HG03139 (cell line): Measurements from ENCODE around the gene IGSF9B.
"Not testable (repeated sequence)": the region's sequence is repeated elsewhere in the genome, so short reads cannot be mapped to it uniquely, and the experiment has no call there.

Experiments used
- ATAC-seq: cut with Tn5 transposase; IDR thresholded peaks from one replicate; pipeline ENCODE4 v1.9.1; 2021; ENCODE audit not compliant: unreplicated experiment

IGSF9B gene, protein sequence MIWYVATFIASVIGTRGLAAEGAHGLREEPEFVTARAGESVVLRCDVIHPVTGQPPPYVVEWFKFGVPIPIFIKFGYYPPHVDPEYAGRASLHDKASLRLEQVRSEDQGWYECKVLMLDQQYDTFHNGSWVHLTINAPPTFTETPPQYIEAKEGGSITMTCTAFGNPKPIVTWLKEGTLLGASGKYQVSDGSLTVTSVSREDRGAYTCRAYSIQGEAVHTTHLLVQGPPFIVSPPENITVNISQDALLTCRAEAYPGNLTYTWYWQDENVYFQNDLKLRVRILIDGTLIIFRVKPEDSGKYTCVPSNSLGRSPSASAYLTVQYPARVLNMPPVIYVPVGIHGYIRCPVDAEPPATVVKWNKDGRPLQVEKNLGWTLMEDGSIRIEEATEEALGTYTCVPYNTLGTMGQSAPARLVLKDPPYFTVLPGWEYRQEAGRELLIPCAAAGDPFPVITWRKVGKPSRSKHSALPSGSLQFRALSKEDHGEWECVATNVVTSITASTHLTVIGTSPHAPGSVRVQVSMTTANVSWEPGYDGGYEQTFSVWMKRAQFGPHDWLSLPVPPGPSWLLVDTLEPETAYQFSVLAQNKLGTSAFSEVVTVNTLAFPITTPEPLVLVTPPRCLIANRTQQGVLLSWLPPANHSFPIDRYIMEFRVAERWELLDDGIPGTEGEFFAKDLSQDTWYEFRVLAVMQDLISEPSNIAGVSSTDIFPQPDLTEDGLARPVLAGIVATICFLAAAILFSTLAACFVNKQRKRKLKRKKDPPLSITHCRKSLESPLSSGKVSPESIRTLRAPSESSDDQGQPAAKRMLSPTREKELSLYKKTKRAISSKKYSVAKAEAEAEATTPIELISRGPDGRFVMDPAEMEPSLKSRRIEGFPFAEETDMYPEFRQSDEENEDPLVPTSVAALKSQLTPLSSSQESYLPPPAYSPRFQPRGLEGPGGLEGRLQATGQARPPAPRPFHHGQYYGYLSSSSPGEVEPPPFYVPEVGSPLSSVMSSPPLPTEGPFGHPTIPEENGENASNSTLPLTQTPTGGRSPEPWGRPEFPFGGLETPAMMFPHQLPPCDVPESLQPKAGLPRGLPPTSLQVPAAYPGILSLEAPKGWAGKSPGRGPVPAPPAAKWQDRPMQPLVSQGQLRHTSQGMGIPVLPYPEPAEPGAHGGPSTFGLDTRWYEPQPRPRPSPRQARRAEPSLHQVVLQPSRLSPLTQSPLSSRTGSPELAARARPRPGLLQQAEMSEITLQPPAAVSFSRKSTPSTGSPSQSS (N-terminal part only)

DNA sequence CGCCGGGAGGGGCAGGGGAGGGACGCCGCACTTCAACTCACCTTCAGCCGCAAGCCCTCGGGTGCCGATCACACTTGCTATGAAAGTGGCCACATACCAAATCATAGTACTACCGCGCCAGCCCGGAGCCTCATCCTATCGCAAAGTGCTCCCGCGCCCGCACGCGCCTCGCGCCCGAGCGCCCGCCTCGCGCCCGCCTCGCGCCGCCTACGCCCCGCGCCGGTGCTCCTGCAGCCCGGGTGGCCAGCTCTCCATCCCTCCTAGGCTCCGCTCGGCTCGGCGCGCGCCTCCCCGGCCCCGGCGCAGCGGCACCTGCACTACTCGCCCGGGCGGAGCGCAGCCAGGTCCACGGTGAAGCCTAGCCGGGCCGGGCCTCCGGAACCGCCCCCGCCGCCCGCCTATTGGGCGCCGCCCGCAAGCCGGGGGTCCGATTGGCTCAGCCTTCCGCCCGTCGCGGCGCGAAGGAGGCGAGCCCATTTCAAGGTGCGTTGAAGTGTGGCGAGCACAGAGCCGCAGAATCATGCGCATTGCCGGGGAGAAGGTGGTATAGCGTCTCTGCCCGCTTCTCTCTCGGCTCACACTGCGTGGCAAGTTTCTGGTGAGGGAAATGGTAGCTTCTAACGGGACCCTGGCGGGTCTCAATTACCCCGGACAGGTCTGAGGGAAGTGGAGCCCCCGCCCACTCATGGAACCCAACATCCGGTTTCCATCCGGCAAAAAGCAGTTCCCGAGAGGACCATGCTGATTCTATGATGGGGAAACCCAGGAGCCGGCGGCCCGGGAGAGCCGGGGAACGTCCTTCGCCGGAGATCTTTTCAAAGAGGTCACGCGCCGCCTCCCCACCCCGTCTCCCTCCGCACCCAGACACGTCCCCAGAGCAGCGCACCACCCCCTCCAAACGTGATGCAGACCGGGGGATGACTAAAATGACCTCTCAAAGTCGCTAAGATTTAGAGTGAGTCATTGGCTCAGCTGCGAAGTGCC, at the start of gene IGSF9B:
TSS of gene IGSF9B (minus strand) at position 319 of the 984 bp plus-strand sequence. CDS start at position 105, 214 bp downstream.
- ATAC-seq: peak; percentile 98

DNA sequence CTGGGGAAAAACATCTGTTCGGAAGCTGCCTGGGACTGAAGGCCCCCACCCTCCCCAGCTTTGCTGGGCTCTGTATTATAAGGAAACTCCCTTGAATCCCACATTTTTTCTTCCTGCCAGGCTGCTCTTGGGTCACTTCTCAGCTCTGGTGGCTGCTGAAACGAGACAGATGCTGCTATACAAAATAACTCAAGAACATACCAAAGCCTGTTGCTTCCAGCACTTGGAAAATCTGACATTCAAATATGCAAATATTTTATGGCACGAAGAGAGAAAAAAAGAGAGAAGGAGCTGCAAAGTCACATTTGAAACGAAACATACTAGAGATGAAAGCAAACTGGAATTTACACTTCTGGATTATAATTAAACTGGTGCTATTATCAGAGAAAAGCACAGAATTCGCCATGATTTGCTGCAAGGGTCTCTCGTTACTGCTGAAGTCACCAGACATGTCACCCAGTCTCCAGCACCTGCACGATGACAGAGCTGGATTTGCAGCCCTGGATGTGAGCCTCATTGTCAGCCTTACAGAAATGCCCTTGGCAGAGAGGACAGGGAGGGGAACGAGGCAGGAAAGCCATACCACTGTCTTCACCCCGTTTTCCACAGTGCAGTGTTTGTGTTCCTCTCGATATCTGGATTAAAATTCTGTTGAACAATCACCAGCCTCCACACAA, 47.9 kb upstream of the IGSF9B start:
- ATAC-seq: no peak

DNA sequence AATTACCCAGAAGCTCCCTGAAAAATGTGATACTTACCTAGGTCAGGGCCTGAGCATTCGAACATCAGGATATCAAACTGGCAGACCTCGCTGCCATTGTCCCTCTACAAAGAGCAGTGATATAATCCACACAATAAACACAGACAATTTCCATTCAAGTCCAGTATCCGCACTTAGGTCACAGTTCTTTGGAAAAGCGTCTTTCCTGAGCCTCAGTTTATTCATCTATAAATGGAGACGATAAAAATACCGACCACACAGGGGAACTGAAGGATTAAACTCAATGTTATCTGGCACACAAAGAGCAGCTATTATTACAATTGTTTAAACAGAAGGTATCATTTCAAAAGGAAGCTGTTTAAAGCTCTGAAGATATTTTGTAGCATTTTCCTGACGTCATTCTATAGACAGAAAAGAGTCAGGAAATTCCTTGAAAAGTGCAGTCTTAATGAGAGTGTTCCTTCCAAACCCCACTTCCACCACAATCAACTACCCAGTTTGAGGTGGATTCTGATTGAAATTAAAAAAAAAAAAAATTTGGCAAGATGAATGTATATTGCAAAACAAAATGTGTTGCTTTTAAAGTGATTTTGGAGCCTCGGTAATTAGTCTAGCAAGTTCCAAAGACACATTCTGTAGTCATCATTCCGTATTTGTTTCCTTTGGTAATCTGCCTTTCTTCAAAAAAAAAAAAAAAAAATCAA, 47.2 kb upstream of the IGSF9B start:
- ATAC-seq: no peak

DNA sequence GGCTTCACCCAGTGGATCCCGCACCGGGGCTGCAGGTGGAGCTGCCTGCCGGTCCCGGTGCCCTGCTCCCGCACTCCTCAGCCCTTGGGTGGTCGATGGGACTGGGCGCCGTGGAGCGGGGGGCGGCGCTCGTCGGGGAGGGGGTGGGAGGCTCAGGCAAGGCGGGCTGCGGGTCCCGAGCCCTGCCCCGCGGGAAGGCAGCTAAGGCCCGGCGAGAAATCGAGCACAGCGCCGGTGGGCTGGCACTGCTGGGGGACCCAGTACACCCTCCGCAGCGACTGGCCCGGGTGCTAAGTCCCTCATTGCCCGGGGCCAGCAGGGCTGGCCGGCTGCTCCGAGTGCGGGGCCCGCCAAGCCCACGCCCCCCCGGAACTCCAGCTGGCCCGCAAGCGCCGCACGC, 46.1 kb upstream of the IGSF9B start:
- ATAC-seq: not testable (repeated sequence)

DNA sequence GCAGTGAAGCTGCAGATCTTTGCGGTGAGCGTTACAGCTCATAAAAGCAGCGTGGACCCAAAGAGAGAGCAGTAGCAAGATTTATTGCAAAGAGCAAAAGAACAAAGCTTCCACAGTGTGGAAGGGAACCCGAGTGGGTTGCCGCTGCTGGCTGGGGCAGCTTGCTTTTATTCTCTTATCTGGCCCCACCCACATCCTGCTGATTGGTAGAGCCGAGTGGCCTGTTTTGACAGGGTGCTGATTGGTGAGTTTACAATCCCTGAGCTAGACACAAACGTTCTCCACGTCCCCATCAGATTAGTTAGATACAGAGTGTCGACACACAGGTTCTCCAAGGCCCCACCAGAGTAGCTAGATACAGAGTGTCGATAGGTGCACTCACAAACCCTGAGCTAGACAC, 45.6 kb upstream of the IGSF9B start:
- ATAC-seq: not testable (repeated sequence)

DNA sequence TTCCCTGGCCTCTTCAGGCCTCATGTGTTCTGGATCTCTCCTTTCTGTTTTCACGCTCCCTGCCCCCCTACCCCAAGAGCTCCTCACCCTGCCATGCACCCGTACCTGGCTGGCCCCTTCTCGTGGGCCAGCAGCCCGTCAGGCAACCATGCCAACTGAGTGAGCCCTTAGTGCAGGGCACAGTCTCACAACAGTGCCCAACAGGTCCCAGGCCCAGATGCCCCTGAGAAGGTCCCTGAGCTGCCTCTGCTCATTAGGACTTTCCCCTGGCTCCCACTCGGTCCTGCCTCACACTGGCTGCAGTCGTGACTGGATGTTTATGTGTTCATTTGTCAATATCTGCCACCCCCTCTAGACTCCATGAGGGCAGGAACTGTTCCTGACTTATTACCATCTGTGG, 44.8 kb upstream of the IGSF9B start:
- ATAC-seq: no peak

DNA sequence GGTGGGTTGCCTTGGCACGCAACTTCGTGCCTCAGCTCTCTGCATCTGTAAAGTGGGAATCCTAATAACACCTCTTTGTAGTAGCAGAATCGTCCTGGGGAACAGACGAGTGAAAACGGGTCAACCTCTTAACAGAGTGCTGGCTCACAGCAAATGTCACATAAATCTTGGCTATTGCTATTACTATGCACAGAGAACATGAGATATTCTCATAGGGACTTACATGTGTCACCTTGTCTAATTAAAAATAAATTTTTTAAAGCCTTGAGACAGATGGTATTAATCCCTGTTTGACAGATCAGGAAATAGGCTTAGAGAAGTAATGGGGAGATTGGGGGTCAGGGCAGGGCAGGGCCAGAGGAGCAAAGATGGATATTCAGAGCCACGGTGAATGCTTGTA, 44.3 kb upstream of the IGSF9B start:
- no peak for ATAC-seq

DNA sequence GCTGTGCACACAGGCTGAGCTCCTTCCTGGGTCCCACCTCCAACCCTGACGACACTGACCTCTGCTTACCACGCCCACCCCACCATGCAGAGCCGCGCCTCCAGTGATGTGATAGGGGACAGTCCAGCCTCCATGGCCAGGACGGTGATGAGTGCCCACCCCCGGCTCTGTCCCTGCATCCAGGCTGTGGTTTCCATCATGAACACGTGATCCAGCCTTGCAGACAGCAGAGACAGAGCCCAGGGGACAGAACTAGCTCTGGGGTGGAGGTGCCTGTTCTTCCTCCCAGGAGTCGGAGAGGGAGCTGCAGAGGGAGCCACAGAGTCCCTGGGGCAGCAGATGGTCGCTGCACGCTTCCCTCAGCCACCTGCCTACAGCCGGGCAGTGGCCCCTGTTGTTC, 42.6 kb upstream of the IGSF9B start:
- ATAC-seq: no peak

DNA sequence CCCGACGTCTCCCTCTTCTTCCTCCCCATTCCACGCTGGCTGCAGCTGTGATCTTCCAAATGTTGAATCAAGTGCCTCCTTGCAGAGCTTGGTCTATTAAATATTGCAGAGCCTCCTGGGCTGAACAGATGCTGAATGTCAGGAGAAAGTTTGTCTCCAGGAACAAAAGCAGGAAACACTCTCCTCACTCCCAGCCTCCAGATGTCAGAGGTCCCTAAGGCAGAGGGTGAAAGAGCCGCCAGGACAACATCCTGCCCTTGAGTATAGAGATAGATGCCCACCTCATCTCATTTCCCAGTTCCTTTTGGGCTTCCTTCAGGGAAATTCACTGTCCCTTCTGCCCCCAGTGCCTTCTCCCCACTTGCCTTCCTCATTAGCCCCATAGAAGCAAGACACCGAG, 40.8 kb upstream of the IGSF9B start:
- no peak for ATAC-seq

DNA sequence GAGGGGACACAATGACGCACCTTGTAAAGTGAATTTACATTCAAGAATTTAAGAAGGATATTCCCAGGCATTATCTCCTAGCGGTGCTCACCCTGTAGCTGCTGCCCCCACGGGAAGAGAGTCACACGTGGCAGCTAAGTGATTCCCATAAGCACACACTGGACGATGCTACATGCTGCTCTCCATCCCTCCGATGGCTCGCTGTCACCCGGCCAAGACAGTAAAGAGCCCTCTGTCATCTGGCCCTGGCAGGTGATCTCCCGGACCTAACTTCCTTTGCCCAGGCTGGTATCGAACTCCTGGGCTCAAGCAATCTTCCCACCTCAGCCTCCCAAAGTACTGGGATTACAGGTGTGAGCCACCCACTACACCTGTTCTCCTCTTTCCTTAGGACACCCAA, 39.9 kb upstream of the IGSF9B start:
- no peak for ATAC-seq

DNA sequence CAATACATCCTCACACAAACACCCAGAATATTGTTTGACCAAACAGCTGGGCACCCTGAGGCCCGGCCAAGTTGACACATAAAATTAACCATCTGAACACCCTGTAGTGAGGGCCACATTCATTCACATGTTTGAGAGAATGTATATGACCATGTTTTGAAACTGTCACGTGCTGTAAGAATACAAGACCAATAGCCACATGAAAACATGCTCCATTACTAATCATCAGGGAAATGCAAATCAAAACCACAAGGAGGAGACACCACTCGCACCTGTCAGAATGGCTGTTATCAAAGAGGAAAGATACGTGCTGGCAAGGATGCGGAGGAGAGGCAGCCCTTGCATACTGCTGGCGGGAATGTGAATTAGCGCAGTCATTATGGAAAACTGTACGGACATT, 38.3 kb upstream of the IGSF9B start:
- no peak for ATAC-seq

DNA sequence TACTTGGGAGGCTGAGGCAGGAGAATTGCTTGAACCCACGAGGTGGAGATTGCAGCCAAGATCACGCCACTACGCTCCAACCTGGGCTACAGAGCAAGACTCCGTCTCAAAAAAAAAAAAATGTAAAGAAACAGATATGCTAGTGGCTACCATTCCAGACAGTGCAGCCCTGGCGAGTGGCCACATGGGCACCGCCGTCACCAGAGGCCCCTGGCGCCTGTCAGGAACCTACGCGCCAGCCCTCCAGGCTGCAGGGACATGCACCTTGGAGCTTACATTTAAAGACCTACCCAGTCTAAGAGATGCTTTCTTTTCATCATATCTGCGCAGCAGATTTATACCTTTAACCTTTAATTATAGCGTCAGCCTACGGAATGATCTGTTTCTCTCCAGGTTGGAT, 37.2 kb upstream of the IGSF9B start:
- ATAC-seq: no peak

DNA sequence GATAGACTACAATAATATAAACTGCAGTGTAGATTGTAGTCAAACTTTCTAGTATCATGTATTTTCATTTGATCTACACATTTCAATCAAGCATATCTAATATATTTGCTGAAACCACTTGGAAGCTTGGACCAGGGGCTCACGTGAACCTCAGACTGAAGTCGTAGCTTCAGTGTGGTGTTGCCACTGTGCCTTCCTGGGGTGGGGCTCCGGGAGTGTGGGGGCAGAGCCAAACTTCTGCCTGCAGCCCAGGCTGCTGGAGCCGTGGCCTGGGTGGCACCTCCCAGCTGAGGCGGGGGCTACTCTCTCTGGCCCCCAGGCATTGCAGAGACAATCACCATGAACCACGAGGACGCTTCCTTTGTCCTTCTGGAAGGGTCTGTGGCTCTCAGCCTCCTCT, 36.3 kb upstream of the IGSF9B start:
- no peak for ATAC-seq

DNA sequence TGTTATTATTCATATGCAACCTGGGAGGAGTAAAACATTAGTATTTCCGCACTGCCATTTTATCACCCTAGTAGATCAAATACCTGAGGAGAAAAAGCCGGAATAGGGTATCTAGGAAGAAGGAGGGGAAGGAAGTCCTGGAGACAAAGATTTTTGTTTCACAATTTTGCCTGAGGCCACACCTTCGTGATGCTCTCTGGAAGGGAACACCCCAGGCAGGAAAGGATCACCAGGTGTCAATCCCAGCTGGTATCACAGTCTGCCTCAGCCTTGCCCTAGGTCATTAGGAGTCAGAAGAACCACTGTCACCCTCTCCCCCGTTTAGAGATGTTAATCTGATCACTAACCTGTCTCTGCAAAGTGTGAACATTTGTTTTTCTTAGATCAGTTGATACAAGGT, 35.4 kb upstream of the IGSF9B start:
- no peak for ATAC-seq

DNA sequence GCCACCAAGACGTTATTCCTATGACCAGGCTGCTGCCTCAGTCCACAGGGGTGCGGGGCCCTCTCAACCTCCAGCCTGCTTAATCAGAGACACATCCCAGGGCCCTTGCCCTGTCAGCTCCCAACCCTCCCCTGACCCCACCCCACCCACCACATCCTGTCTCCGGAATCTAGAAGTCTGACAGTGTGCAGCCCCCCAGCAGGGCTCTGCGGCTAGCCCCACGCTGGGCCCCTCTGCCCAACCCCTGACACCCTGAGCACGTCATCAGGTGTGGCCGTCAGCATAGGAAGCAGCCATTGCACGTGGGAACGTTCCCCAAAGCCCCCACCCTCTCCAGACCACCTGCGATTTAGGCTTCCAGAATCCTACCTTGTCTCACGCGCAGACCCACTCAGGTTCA, 34.3 kb upstream of the IGSF9B start:
- ATAC-seq: no peak

DNA sequence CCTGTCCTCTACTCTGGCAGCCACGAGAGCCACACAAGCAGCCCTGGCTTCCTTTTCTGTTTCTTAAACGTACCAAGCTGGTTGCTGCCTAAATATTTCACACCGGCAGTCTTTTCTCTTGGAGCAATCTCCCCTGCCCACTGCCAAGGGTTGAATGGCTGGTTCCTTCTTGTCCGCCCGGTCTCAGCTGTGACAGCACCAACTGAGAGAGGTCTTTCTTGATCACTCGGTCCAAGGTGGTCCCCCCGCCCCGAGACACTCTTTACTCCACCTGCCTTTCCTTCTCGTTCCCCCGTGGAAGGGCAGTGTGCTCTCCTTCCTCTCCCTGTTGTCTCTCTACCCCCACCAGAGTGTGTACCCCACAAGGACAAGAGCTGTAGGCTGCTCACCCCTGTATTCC, 33.7 kb upstream of the IGSF9B start:
- no peak for ATAC-seq

DNA sequence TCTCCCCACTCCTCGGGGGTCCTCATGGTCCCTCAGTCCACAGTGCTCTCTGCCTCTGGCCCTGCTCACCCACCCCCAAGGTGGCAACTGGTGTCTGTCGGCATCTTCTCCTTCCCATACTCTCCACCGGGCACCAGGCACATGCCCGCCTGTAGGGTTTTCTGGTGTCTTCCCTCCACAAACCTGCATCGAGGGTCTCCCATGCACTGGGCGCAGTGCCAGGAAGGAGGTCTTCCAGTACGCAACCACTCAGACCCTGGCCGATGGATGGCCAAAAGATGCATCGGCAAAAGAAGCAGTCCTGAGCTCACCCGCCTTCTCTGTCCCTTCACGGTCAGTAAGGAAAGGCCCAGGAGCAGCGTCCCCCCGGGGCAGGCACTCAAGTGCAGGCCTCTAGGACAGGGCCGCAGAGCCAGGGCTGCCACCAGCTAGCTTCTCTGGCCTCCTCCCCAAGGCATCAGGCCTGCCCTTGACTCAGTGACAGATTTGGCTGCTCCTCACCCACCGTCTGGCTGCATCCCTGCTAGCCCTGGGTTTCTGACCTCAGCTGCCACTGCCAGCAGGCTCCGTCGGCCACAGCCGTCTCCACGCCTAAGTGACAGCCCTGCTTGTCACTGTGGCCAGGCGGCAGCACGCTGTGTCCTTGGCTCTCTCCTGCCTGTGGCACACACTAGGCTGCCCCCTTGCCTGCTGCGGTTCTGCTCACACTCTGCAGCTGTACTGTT, 32.1 kb upstream of the IGSF9B start:
- no peak for ATAC-seq

DNA sequence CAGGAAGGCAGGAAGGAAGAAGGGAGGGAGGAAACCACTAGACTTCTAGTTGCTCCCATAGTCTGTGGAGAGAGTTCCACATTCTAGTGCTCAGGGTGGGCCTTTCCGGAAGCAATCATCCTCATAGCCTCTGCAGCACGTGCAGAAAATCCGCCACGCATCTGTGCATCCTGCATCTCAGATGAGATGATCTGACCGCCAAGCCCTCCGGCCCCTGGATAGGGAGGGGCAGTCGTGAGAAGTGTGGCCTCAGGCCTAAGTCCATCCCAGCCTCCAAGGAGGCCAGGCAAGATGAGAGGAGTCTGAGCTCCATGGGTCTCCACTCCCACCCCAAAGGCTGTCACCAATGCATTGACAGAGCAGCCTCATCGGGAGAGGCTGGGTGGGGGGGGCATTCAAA, 30.4 kb upstream of the IGSF9B start:
- no peak for ATAC-seq
